PC-3 (cell line): ENCODE results near the gene MSH4. TPM values are rescaled to one million over a fixed set of nuclear protein-coding genes. Genes with fewer than 3 reads are reported as not detected.
"Not testable (repeated sequence)": the region's sequence is repeated elsewhere in the genome, so short reads cannot be mapped to it uniquely, and the experiment has no call there.

Experiments used
- ATAC-seq: fragments of 200-7000 bp; cut with Tn5 transposase; 2 replicates; pipeline ENCODE4 v1.9.1; 2020; ENCODE audit warnings: mild to moderate bottlenecking, moderate library complexity
- BruUV-seq: library from RNA; stranded (reverse); fragments of 400-500 nt; replicated peaks from 2 replicates; lab custom pipeline; 2021; lab: Mats Ljungman, UMichigan
- CTCF ChIA-PET: fragments of 300-600 bp; sonication (Branson Sonifier 250); formaldehyde crosslinking; loops from one replicate; lab custom pipeline; 2022; ENCODE audit warnings: antibody characterized with exemption; lab: Charles Lee
- POLR2A ChIA-PET: fragments of 300-600 bp; sonication (Branson Sonifier 250); formaldehyde crosslinking; loops from one replicate; lab custom pipeline; 2022; ENCODE audit warnings: antibody characterized with exemption; ENCODE audit not compliant: unreplicated experiment; lab: Charles Lee
- DNase-seq: peaks from one replicate; pipeline ENCODE4 v3.0.0-alpha.2; 2015
- H2AFZ ChIP-seq: fragments of 300-600 bp; sonication (generic); 2 replicates; pipeline ENCODE4 v1.6.0; 2016; ENCODE audit warnings: antibody characterized with exemption, low read length
- H3F3A ChIP-seq: fragments of 300-600 bp; sonication (generic); one replicate; pipeline ENCODE4 v1.6.0; 2017; ENCODE audit warnings: antibody characterized with exemption, low read length, control low read depth, mild to moderate bottlenecking; ENCODE audit not compliant: unreplicated experiment
- H3K27ac ChIP-seq: fragments of 300-600 bp; sonication (generic); 2 replicates; pipeline ENCODE4 v1.5.1; 2016; ENCODE audit warnings: mild to moderate bottlenecking, low read length
- H3K27me3 ChIP-seq: fragments of 300-600 bp; sonication (generic); 2 replicates; pipeline ENCODE4 v1.6.1; 2016; ENCODE audit warnings: low read length, mixed read lengths
- H3K36me3 ChIP-seq: fragments of 300-600 bp; sonication (generic); 2 replicates; pipeline ENCODE4 v1.6.1; 2016; ENCODE audit warnings: low read depth, mixed run types, low read length, mixed read lengths
- H3K4me1 ChIP-seq: fragments of 300-600 bp; sonication (generic); 2 replicates; pipeline ENCODE4 v1.5.1; 2016; ENCODE audit warnings: low read length; ENCODE audit not compliant: insufficient read depth
- H3K4me2 ChIP-seq: fragments of 300-600 bp; sonication (generic); 2 replicates; pipeline ENCODE4 v1.6.0; 2016; ENCODE audit warnings: low read length
- H3K4me3 ChIP-seq: fragments of 300-600 bp; sonication (generic); 2 replicates; pipeline ENCODE4 v1.5.1; 2016; ENCODE audit warnings: mild to moderate bottlenecking, low read length, mixed read lengths
- H3K79me2 ChIP-seq: fragments of 300-600 bp; sonication (generic); 2 replicates; pipeline ENCODE4 v1.6.1; 2017; ENCODE audit warnings: low read length, mixed read lengths
- H3K9ac ChIP-seq: fragments of 300-600 bp; sonication (generic); 2 replicates; pipeline ENCODE4 v1.6.0; 2016; ENCODE audit warnings: mild to moderate bottlenecking, low read length
- H3K9me2 ChIP-seq: fragments of 300-600 bp; sonication (generic); replicated peaks from 2 replicates; pipeline ENCODE4 v1.6.1; 2016; ENCODE audit warnings: mixed run types, low read length, mixed read lengths
- H3K9me3 ChIP-seq: fragments of 300-600 bp; sonication (generic); 2 replicates; pipeline ENCODE4 v1.6.1; 2016; ENCODE audit warnings: low read length, mixed read lengths
- H4K20me1 ChIP-seq: fragments of 300-600 bp; sonication (generic); 2 replicates; pipeline ENCODE4 v1.6.1; 2016; ENCODE audit warnings: low read length, mixed read lengths
- EZH2 ChIP-seq: fragments of 300-600 bp; sonication (generic); IDR thresholded peaks from one replicate; pipeline ENCODE4 v1.6.1; 2017; ENCODE audit warnings: antibody characterized with exemption, mild to moderate bottlenecking, low read length; ENCODE audit not compliant: unreplicated experiment
- EZH2phosphoT487 ChIP-seq: fragments of 300-600 bp; sonication (generic); IDR thresholded peaks from 2 replicates; pipeline ENCODE4 v1.6.1; 2018; ENCODE audit warnings: mild to moderate bottlenecking, antibody characterized with exemption, low read length, borderline replicate concordance
- intact Hi-C: fragments of 100-400 bp; cut with micrococcal nuclease; formaldehyde crosslinking; loops from 2 replicates; pipeline ENCODE4 v1.9.0; 2023
- total RNA-seq: library from RNA; depleted of rRNA; stranded (reverse); fragments of >200 nt; gene quantifications from 2 replicates; pipeline ENCODE4 v1.2.3, GENCODE V29; 2014
- TF ChIP-seq, protein P1 (sequence below): fragments of 300-600 bp; sonication (generic); conservative IDR thresholded peaks from 2 replicates; pipeline ENCODE4 v1.5.1; 2017; ENCODE audit warnings: antibody characterized with exemption, low read depth, mild to moderate bottlenecking, low read length

The MSH4 gene
- total RNA-seq, 1 experiment from 2014 or later, result not detected

DNA sequence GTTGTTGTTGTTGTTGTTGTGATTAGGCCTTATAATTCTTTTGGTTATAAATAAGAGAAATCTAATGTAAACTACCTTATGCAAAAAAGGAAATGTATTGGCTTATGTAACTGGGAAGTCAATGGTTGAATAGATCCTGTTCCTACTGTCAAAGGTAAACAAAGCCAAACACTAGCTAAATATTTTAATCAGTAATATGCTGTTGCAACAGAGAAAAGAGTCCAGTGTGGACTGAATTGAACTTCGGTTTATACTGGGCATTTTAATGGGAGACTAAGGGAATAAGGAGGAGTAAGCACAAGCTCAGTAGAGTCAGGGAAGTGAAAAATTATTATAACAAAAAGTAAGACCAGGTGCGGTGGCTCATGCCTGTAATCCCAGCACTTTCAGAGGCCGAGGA lies 15.4 kb downstream of the MSH4 start:
- ATAC-seq, result no peak
- no peaks in the 10 kb centered on the region for H3K9me2 ChIP-seq
- H3K9ac ChIP-seq, result no peak overlapping the region
- no peaks in the 10 kb centered on the region for H3K36me3 ChIP-seq
- H3K4me3 ChIP-seq, result no peak overlapping the region
- H3K4me1 ChIP-seq, result no peaks in the 10 kb centered on the region
- TF ChIP-seq EZH2phosphoT487, result no peak
- TF ChIP-seq EZH2, result no peak
- TF ChIP-seq, protein P1, sequence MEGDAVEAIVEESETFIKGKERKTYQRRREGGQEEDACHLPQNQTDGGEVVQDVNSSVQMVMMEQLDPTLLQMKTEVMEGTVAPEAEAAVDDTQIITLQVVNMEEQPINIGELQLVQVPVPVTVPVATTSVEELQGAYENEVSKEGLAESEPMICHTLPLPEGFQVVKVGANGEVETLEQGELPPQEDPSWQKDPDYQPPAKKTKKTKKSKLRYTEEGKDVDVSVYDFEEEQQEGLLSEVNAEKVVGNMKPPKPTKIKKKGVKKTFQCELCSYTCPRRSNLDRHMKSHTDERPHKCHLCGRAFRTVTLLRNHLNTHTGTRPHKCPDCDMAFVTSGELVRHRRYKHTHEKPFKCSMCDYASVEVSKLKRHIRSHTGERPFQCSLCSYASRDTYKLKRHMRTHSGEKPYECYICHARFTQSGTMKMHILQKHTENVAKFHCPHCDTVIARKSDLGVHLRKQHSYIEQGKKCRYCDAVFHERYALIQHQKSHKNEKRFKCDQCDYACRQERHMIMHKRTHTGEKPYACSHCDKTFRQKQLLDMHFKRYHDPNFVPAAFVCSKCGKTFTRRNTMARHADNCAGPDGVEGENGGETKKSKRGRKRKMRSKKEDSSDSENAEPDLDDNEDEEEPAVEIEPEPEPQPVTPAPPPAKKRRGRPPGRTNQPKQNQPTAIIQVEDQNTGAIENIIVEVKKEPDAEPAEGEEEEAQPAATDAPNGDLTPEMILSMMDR, result no peak
- H3F3A ChIP-seq, result no peaks in the 10 kb centered on the region
- CTCF ChIA-PET, result no interaction called here
- H2AFZ ChIP-seq, result no peak overlapping the region
- no peak overlapping the region for H3K27ac ChIP-seq
- no peaks in the 10 kb centered on the region for H4K20me1 ChIP-seq
- no peaks in the 10 kb centered on the region for H3K9me3 ChIP-seq
- intact Hi-C loops, result no loop called here
- BruUV-seq, result no TSS peak
- H3K79me2 ChIP-seq, result no peaks in the 10 kb centered on the region
- no peak for DNase-seq
- POLR2A ChIA-PET, result interaction anchor here (0.7 kb wide), 1 partner anchor 1613 kb away, joined by 4 read pairs; no protein-coding TSS in a partner anchor
- no peak overlapping the region for H3K4me2 ChIP-seq
- H3K27me3 ChIP-seq, result no peaks in the 10 kb centered on the region

DNA sequence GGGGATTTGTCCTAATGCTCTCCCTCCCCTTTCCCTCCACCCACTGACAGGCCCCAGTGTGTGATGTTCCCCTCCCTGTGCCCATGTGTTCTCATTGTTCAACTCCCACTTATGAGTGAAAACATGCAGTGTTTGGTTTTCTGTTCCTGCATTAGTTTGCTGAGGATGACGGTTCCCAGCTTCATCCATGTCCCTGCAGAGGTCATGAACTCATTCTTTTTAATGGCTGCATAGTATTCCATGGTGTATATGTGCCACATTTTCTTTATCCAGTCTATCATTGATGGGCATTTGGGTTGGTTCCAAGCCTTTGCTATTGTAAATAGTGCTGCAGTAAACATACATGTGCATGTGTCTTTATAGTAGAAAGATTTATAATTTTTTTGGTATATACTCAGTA lies 26.9 kb downstream of the MSH4 start:
- CTCF ChIA-PET, H3K27me3 ChIP-seq, H2AFZ ChIP-seq, H3K4me3 ChIP-seq, H3K4me1 ChIP-seq, H3K9ac ChIP-seq, H3F3A ChIP-seq, intact Hi-C loops, H3K36me3 ChIP-seq, ATAC-seq, H3K9me3 ChIP-seq, H4K20me1 ChIP-seq, H3K9me2 ChIP-seq, H3K27ac ChIP-seq, DNase-seq, BruUV-seq, H3K4me2 ChIP-seq, H3K79me2 ChIP-seq, POLR2A ChIA-PET: not testable (repeated sequence)

DNA sequence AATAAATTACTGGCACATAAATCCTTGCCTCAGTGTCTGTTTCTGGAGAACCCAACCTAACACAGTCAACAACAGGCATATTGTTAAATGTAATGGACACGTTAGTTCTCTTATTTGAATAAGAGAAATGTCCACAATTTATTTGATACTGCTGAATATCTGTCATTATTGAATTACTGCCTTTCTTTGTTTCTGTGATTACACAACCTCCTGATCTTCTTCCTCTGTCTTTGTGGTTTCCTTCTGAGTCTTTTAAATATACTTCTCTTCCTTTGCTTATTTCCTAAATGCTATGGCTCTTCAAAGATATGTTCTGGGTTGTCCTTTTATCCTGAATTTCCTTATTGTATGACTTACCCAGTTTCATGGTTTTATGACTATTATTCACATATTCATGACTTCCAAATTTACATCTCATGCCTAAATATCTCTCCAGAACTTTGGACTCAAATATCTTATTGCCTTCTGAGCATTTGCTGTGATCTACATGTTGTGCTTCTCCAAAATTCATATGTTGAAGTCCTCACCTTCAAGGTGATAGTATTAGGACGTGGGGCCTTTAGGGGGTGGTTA lies 39.9 kb downstream of the MSH4 start:
- H3F3A ChIP-seq, result no peaks in the 10 kb centered on the region
- H3K4me2 ChIP-seq, result no peak overlapping the region
- H3K9me2 ChIP-seq, result no peaks in the 10 kb centered on the region
- TF ChIP-seq EZH2phosphoT487 (no peak), EZH2 (no peak)
- TF ChIP-seq, protein P1, result no peak
- no peaks in the 10 kb centered on the region for H3K9me3 ChIP-seq
- H3K4me3 ChIP-seq, result no peak overlapping the region
- no peaks in the 10 kb centered on the region for H3K4me1 ChIP-seq
- no peak overlapping the region for H3K9ac ChIP-seq
- no peak overlapping the region for H2AFZ ChIP-seq
- no TSS peak for BruUV-seq
- no peak for DNase-seq
- ChIA-PET CTCF (no interaction called here), POLR2A (no interaction called here)
- H3K27me3 ChIP-seq, result peaks cover 21% of the 10 kb centered on the region; the same call in 1 of the 2 replicates
- H3K27ac ChIP-seq, result no peak overlapping the region
- no peaks in the 10 kb centered on the region for H3K36me3 ChIP-seq
- no peaks in the 10 kb centered on the region for H4K20me1 ChIP-seq
- H3K79me2 ChIP-seq, result no peaks in the 10 kb centered on the region
- no peak for ATAC-seq
- intact Hi-C loops, result no loop called here
